RCC 7860 (cell line): ENCODE results near the gene SSH2.

Experiments
- DNase-seq: peaks from one replicate; pipeline ENCODE4 v3.0.0-alpha.2; 2015; ENCODE audit warnings: low spot score
- FAIRE-seq: peaks from 2 replicates; lab custom pipeline; 2012; peaks lifted over from hg19 to GRCh38; lab: Jason Lieb, UNC

The SSH2 gene

GRCh38 chr17:29716566-29716965 lies 213.5 kb downstream of the SSH2 start:
- no peak for FAIRE-seq

DNA sequence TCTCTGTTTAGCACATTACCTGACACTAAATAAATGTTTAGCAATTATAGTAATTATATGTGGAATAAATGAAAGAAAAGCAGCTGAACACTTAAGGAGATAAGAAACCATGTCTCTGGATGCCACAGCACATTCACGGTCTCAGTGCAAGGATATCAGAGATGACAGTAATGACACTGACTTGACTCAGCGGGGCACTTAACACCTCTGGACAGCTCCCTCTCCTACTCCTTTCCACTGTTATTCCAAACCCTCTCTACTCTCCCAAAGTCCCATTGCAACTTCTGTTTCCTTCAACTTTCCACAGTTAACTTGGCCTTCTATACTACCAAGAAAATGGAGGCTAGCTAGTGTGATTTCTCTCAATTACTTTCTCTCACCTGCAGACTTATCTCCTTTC lies 214.3 kb downstream of the SSH2 start:
- FAIRE-seq (no peak), DNase-seq (no peak)

More at GRCh38 chr17:29716566-29716965, 213.5 kb downstream of the SSH2 start:
- DNase-seq: no peak

DNA sequence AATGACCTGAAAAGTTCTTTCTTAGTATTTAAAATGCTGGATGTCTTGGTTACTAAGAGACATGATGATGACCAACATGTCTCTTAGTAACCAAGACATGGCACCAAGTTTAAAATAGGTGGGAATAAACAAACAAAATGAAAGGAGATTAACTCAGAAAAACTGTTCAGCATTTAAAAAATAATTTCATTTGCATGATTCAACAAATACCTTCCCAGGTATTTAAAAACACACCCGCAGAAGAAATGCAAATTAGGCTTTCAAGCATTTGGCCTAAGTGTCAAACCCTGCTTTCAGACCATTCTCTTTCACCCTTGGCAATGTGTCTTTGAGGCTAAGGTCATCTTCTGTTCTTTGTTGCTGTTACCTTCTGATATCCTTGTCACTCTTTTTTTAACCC lies 215.9 kb downstream of the SSH2 start:
- FAIRE-seq (no peak), DNase-seq (no peak)

- FAIRE-seq (no peak), DNase-seq (no peak)
Measured at GRCh38 chr17:29713626-29714025, 216.4 kb downstream of the SSH2 start.

DNA sequence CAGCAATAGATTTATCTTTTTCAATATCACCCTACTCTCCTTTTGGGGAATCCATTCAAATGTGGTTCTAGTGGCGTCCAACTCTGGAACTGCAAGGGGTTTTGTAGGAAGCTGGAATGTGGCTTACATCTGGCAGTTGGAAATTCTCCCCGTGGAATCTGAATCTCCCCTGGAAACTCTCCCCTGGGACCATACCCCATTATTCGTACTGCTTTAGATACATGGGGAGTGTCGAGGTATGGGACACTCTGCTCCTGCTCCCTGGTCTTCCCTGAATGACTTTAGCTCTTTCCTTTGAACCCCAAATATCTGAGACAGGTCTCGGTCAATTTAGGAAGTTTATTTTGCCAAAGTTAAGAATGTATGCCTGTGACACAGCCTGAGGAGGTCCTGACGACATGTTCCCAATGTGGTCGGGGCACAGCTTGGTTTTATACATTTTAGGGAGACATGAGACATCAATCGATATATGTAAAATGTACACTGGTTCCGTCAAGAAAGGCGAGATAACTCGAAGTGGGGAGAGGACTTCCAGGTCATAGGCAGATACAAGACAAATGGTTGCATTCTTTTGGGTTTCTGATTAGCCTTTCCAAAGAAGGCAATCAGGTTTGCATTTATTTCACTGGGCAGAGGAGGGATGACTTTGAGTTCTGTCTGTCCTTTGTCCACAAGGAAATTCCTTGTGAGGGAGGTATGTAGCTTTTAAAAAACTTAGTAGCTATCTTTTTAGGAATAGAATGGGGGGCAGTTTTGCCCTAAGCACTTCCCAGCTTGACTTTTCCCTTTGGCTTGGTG lies 218.2 kb downstream of the SSH2 start:
- DNase-seq: no peak
- FAIRE-seq: no peak

- FAIRE-seq: peak; percentile 91
- DNase-seq: peak; percentile 85
Measured at GRCh38 chr17:29710891-29711418, 219.1 kb downstream of the SSH2 start.

- no peak for FAIRE-seq
Measured at GRCh38 chr17:29710520-29710884, 219.5 kb downstream of the SSH2 start.

DNA sequence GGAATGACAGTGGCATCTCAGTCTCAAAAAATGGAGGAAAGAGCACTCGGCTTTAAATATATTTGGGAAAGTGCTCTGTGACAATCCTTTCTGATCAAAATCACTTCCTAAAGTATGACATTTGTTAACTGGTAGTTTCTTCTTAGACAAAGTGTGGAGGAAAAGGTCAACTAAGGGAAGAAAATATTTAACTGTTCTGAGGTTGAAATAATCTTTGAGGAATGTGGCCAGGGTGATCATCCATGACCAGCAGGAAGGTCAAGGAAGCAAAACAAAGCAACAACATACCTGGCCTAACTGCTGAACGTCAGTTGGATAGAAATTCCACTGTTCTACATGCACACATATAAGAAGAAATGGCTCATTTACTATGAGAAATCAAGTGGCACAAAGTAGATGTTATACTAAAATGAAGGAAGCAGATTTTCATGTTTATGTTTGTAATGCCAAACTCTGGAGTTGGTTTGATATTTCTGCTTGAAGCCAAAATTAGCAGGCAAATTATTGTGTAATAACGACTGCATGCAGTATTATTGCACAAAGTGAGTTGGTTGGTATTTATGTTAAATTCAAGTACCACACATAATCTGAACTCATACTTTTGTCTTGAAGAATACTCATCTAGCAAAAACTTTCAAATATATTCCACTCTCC lies 220.0 kb downstream of the SSH2 start:
- peak; percentile 83 for DNase-seq
- FAIRE-seq: peak; percentile 94

More at GRCh38 chr17:29710520-29710884, 219.5 kb downstream of the SSH2 start:
- no peak for DNase-seq

- FAIRE-seq: no peak
- no peak for DNase-seq
Measured at GRCh38 chr17:29707212-29707571, 222.8 kb downstream of the SSH2 start.

DNA sequence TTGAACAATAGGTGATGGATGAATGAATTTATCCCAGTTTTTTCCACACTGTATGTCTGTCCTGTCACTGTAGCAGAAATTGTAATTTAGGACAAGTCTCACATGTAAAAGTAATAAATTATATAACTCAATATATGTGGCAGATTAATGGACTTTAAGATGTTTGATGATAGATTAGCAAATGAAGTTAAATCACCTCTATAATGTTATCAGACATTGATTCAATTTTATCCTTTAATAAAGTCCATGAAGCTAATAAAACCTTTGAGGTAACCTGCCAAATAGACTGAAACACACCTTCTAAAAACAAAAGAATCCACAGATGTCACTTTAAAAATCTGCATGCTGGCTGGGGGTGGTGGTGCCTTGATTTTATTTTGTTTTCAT lies 224.0 kb downstream of the SSH2 start:
- no peak for FAIRE-seq
- DNase-seq: no peak

DNA sequence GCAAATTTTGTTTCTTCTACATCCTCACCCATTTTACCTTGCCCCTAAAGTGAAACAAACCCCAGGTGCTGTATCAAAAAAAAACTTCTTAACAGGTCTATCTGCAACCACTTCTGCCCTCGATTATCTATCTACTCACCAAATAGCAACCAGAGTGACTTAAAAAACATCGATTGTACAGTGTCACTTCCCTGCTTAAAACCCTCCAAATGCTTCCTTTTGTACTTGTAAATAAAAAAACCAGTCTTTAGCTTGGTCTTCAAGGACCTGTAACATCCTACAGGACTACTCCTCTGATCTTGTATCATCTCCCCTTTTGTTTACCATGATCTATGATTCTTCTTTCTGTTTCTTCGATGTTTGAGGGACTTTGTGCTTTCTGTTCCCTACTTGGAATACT lies 224.6 kb downstream of the SSH2 start:
- FAIRE-seq: no peak
- no peak for DNase-seq

- FAIRE-seq: no peak
- DNase-seq: no peak
Measured at GRCh38 chr17:29699283-29699682, 230.7 kb downstream of the SSH2 start.

- DNase-seq: no peak
- no peak for FAIRE-seq
Measured at GRCh38 chr17:29698837-29699236, 231.2 kb downstream of the SSH2 start.

GRCh38 chr17:29698019-29698777 lies 231.8 kb downstream of the SSH2 start:
- FAIRE-seq (no peak), DNase-seq (no peak)

DNA sequence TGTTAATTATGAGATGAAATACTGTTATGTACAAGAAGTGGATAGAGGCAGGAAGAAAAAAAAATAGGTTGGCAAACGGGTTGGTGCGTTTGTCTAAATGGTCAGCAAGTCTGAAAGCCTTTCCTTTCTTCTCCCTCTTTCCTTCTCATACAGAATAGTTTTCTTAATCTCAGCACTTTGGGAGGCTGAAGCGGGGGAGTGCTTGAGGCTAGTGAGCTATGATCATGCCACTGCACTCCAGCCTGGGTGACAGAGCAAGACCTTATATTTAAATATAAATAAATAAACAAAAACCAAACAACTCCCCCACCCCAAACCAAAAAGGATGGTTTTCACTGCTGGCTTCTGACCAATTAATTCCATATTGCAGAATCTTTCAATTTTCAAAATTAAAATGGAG lies 232.7 kb downstream of the SSH2 start:
- no peak for FAIRE-seq
- DNase-seq: no peak

GRCh38 chr17:29694918-29695563 lies 235.0 kb downstream of the SSH2 start:
- DNase-seq (no peak), FAIRE-seq (no peak)

DNA sequence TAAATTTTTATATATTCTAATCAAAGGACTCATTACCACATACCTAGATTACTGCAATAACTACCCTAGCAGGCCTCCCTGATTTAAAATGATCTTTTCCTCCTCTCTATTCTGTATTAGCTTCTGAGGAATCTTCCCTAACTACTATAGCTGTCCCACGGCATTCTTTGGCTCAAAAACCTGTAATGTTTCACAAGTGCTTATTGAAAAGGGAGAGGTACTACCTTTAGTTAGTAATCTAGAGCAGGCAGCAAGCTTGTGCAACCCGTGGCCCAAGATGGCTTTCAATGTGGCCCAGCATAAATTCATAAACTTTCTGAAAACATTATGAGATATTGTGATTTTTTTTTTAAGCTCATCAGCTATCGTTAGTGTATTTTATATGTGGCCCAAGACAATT lies 236.3 kb downstream of the SSH2 start:
- no peak for DNase-seq
- no peak for FAIRE-seq

- DNase-seq: no peak
- FAIRE-seq: no peak
Measured at GRCh38 chr17:29687596-29687995, 242.4 kb downstream of the SSH2 start.

DNA sequence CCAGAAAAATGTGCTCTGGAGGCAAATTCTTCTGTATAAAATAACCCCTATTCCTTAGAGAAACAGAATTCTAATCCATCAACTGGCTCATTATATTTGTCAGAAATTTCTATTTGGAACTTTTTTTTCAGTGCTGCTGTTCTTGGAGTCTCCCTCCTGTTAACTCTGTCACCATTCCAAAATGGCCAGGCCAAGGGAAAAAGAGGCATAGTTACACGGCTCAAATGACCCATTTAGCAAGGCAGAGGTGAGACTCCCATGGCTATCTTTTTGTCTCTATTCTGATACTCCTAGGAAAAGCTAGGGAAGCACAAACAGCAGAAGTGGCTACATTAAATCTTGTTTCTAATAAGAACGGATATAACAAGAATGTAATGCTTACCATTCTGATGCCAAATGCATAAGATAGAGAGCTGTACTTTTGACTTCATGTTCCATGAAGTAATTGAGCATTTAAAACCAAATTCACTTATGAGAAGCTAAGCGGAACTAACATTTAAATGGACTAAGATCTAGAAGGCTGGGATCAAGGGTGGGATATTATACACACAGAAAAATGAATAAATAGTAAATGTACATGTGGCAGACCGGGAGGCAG lies 242.9 kb downstream of the SSH2 start:
- no peak for FAIRE-seq
- no peak for DNase-seq

GRCh38 chr17:29683481-29683880 lies 246.5 kb downstream of the SSH2 start:
- DNase-seq (no peak), FAIRE-seq (no peak)

- no peak for DNase-seq
- FAIRE-seq: no peak
Measured at GRCh38 chr17:29682987-29683386, 247.0 kb downstream of the SSH2 start.
